ENCODE data around the gene RSU1. TPM values are rescaled to one million over a fixed set of nuclear protein-coding genes. Genes with fewer than 3 reads are reported as not detected.

The RSU1 gene
- total and polyA plus RNA-seq, 2 donors = 79.9 to 116 TPM

- Histone ChIP-seq H3K36me3 (ENCODE audit: insufficient read depth) (no peaks in the 10 kb centered on the region), H3K27ac (ENCODE audit: low read depth) (no peak overlapping the region), H3K4me1 (ENCODE audit: insufficient read depth) (no peaks in the 10 kb centered on the region), H3K4me3 (ENCODE audit: low read depth, low read length) (no peak overlapping the region)
- WGBS = 87% methylated on average over 4 of the region's 4 CpGs
- no peak for DNase-seq (ENCODE audit: extremely low spot score)
Measured at GRCh38 chr10:16547973-16548372, 269.3 kb downstream of the RSU1 start.

GRCh38 chr10:16545116-16545736 is 272.0 kb downstream of the RSU1 start:
- Histone ChIP-seq H3K27ac (ENCODE audit: low read depth) (no peak overlapping the region), H3K4me3 (ENCODE audit: low read depth, low read length) (no peak overlapping the region), H3K4me1 (ENCODE audit: insufficient read depth) (no peaks in the 10 kb centered on the region), H3K36me3 (ENCODE audit: insufficient read depth) (no peaks in the 10 kb centered on the region)
- 24% methylated on average over 7 of the region's 7 CpGs for WGBS
- DNase-seq (ENCODE audit: extremely low spot score) = no peak

GRCh38 chr10:16544591-16544990 is 272.6 kb downstream of the RSU1 start:
- no peak overlapping the region for H3K4me3 ChIP-seq (ENCODE audit: low read depth, low read length)
- H3K36me3 ChIP-seq (ENCODE audit: insufficient read depth) = no peaks in the 10 kb centered on the region
- DNase-seq (ENCODE audit: extremely low spot score) = no peak
- WGBS = 81% methylated on average over 4 of the region's 4 CpGs
- no peak overlapping the region for H3K27ac ChIP-seq (ENCODE audit: low read depth)
- no peaks in the 10 kb centered on the region for H3K4me1 ChIP-seq (ENCODE audit: insufficient read depth)

GRCh38 chr10:16544099-16544498 is 273.1 kb downstream of the RSU1 start:
- no peaks in the 10 kb centered on the region for H3K4me1 ChIP-seq (ENCODE audit: insufficient read depth)
- whole genome bisulfite sequencing = 63% methylated on average over 3 of the region's 3 CpGs
- DNase-seq (ENCODE audit: extremely low spot score) = no peak
- no peak overlapping the region for H3K27ac ChIP-seq (ENCODE audit: low read depth)
- H3K4me3 ChIP-seq (ENCODE audit: low read depth, low read length) = no peak overlapping the region
- no peaks in the 10 kb centered on the region for H3K36me3 ChIP-seq (ENCODE audit: insufficient read depth)

Small RNAs within 50 kb of the gene (small RNA-seq; reads per million reads assigned to genes)
- not detected for gene RF02271
